DMS 273 (cell line): ENCODE results near the gene SMIM14.
"Not testable (repeated sequence)": the region's sequence is repeated elsewhere in the genome, so short reads cannot be mapped to it uniquely, and the experiment has no call there.

ENCODE experiments used
- DNase-seq: peaks from one replicate; lab custom pipeline; 2025; ENCODE audit not compliant: unreplicated experiment; lab: John Stamatoyannopoulos, UW

Gene SMIM14

GRCh38 chr4:39505581-39505980, 133.1 kb downstream of the SMIM14 start:
- DNase-seq: no peak

- DNase-seq: no peak
Measured at GRCh38 chr4:39504538-39504937, 134.1 kb downstream of the SMIM14 start.

GRCh38 chr4:39502664-39503035, 136.0 kb downstream of the SMIM14 start:
- DNase-seq: not testable (repeated sequence)

- no peak for DNase-seq
Measured at GRCh38 chr4:39502019-39502663, 136.5 kb downstream of the SMIM14 start.

GRCh38 chr4:39498727-39499020, 140.0 kb downstream of the SMIM14 start:
- no peak for DNase-seq

- no peak for DNase-seq
Measured at GRCh38 chr4:39497909-39498726, 140.5 kb downstream of the SMIM14 start.
